HEK293 (cell line): ENCODE data around the gene NAPB.

Experiments used
- CTCF ChIA-PET: fragments of 350-600 bp; formaldehyde crosslinking; extraction: SDS; loops from one replicate; lab custom pipeline; 2021; ENCODE audit warnings: antibody characterized with exemption; lab: Yijun Ruan, JAX
- POLR2A ChIA-PET: fragments of 300-600 bp; formaldehyde crosslinking; extraction: SDS; loops from one replicate; lab custom pipeline; 2020; ENCODE audit warnings: antibody characterized with exemption, inconsistent platforms; lab: Yijun Ruan, JAX
- H3K27ac ChIP-seq: fragments of 200-500 bp; sonication (Bioruptor generic); 2 replicates; pipeline ENCODE4 v1.5.1; 2014; ENCODE audit warnings: low read depth, low read length, control low read depth, inconsistent platforms; ENCODE audit errors: extremely low read depth
- H3K36me3 ChIP-seq, 2 experiments: fragments of 200-500 bp in 1 of 2; sonication (Bioruptor generic) in 1 of 2; 1 replicate in 1 of 2; 2 replicates in 1 of 2; pipeline ENCODE4 v1.5.1; 2014 to 2017; ENCODE audit warnings: inconsistent platforms in 2 of 2, low read length in 2 of 2; ENCODE audit not compliant: control insufficient read depth in 2 of 2, insufficient read depth in 1 of 2
- H3K4me1 ChIP-seq: fragments of 200-500 bp; sonication (Bioruptor generic); 2 replicates; pipeline ENCODE4 v1.5.1; 2014; ENCODE audit warnings: mild to moderate bottlenecking, low read length, inconsistent platforms; ENCODE audit not compliant: control insufficient read depth, insufficient read depth
- H3K4me3 ChIP-seq: 2 replicates; pipeline ENCODE4 v1.5.1; 2011; ENCODE audit warnings: low read depth, mild to moderate bottlenecking, control low read depth, low read length, moderate library complexity
- H3K9me3 ChIP-seq: fragments of 200-500 bp; sonication (Bioruptor generic); 2 replicates; pipeline ENCODE4 v1.5.1; 2014; ENCODE audit warnings: low read depth, low read length, inconsistent platforms; ENCODE audit not compliant: control insufficient read depth, insufficient read depth
- BCL11B ChIP-seq: fragments of 450-650 bp; formaldehyde crosslinking; IDR thresholded peaks from 2 replicates; pipeline ENCODE4 v1.5.1; 2016; ENCODE audit warnings: low read depth, missing biosample characterization, missing genetic modification characterization
- EGR2 ChIP-seq: fragments of 450-650 bp; formaldehyde crosslinking; IDR thresholded peaks from 2 replicates; pipeline ENCODE4 v1.5.1; 2016; ENCODE audit warnings: low read depth, missing biosample characterization, missing genetic modification characterization
- GLI2 ChIP-seq: fragments of 450-650 bp; formaldehyde crosslinking; IDR thresholded peaks from 2 replicates; pipeline ENCODE4; 2017; ENCODE audit warnings: missing biosample characterization, missing genetic modification characterization, low read depth, borderline replicate concordance
- HOXC10 ChIP-seq: sonication (generic); formaldehyde crosslinking; IDR thresholded peaks from 2 replicates; pipeline ENCODE4 v1.8.1; 2023; ENCODE audit warnings: mild to moderate bottlenecking, missing genetic modification reagents
- KLF9 ChIP-seq: fragments of 450-650 bp; formaldehyde crosslinking; IDR thresholded peaks from 2 replicates; pipeline ENCODE4 v1.5.1; 2016; ENCODE audit warnings: missing biosample characterization, missing genetic modification characterization, low read depth
- OVOL3 ChIP-seq: fragments of 450-650 bp; formaldehyde crosslinking; IDR thresholded peaks from 2 replicates; pipeline ENCODE4 v1.5.1; 2016; ENCODE audit warnings: missing biosample characterization, missing genetic modification characterization
- ZBTB10 ChIP-seq: fragments of 450-650 bp; formaldehyde crosslinking; IDR thresholded peaks from 2 replicates; pipeline ENCODE4 v1.5.1; 2016; ENCODE audit warnings: missing biosample characterization, missing genetic modification characterization
- ZNF214 ChIP-seq: fragments of 450-650 bp; formaldehyde crosslinking; IDR thresholded peaks from 2 replicates; pipeline ENCODE4 v1.5.1; 2017; ENCODE audit warnings: missing biosample characterization, mild to moderate bottlenecking, missing genetic modification characterization, borderline replicate concordance
- ZNF223 ChIP-seq: fragments of 450-650 bp; formaldehyde crosslinking; IDR thresholded peaks from 2 replicates; pipeline ENCODE4 v1.5.1; 2016; ENCODE audit warnings: missing biosample characterization, missing genetic modification characterization
- ZNF280D ChIP-seq: fragments of 450-650 bp; formaldehyde crosslinking; IDR thresholded peaks from 2 replicates; pipeline ENCODE4 v1.5.1; 2016; ENCODE audit warnings: missing biosample characterization, missing genetic modification characterization
- ZNF302 ChIP-seq: fragments of 450-650 bp; formaldehyde crosslinking; IDR thresholded peaks from 2 replicates; pipeline ENCODE4 v1.5.1; 2016; ENCODE audit warnings: missing biosample characterization, missing genetic modification characterization, low read depth
- ZNF37A ChIP-seq: fragments of 450-650 bp; IDR thresholded peaks from 2 replicates; pipeline ENCODE4 v1.5.1; 2018; ENCODE audit warnings: missing biosample characterization, missing genetic modification characterization
- ZNF529 ChIP-seq: fragments of 450-650 bp; formaldehyde crosslinking; IDR thresholded peaks from 2 replicates; pipeline ENCODE4 v1.5.1; 2017; ENCODE audit warnings: missing genetic modification characterization, missing biosample characterization; ENCODE audit not compliant: insufficient replicate concordance
- ZNF571 ChIP-seq: fragments of 450-650 bp; formaldehyde crosslinking; IDR thresholded peaks from 2 replicates; pipeline ENCODE4 v1.5.0; 2017; ENCODE audit warnings: missing biosample characterization, missing genetic modification characterization
- ZNF610 ChIP-seq: fragments of 450-650 bp; formaldehyde crosslinking; IDR thresholded peaks from 2 replicates; pipeline ENCODE4 v1.5.1; 2016; ENCODE audit warnings: missing biosample characterization, missing genetic modification characterization, borderline replicate concordance
- ZNF645 ChIP-seq: fragments of 450-650 bp; formaldehyde crosslinking; IDR thresholded peaks from 2 replicates; pipeline ENCODE4; 2016; ENCODE audit warnings: missing biosample characterization, missing genetic modification characterization
- ZSCAN5A ChIP-seq: fragments of 450-650 bp; formaldehyde crosslinking; IDR thresholded peaks from 2 replicates; pipeline ENCODE4 v1.5.1; 2016; ENCODE audit warnings: missing biosample characterization, missing genetic modification characterization

The NAPB gene

GRCh38 chr20:23440004-23440403, 18.7 kb upstream of the NAPB start (continued):
- TF ChIP-seq EGR2 (tag by site-specific recombination) (no peak), HOXC10 (CRISPR knock-in tag) (no peak), ZNF280D (tag by site-specific recombination) (no peak), GLI2 (tag by site-specific recombination) (no peak), ZNF37A (tag by site-specific recombination) (no peak)
- TF ChIP-seq, all 188 proteins: peak for 0

- Histone ChIP-seq H3K36me3 (no peaks in the 10 kb centered on the region), H3K4me3 (no peak overlapping the region), H3K4me1 (no peaks in the 10 kb centered on the region)
- POLR2A ChIA-PET = no interaction called here
- CTCF ChIA-PET = interaction anchor here (0.6 kb wide), 1 partner anchor 168 kb away, joined by 3 read pairs; no protein-coding TSS in a partner anchor
- TF ChIP-seq ZNF571 = no peak
- TF ChIP-seq ZNF302 (tag by site-specific recombination) = no peak
- TF ChIP-seq OVOL3 (tag by site-specific recombination) = no peak
- no peak for TF ChIP-seq HOXC10 (CRISPR knock-in tag)
- no peak for TF ChIP-seq BCL11B (tag by site-specific recombination)
- TF ChIP-seq ZSCAN5A (tag by site-specific recombination) = no peak
- TF ChIP-seq ZBTB10 = no peak
- no peak for TF ChIP-seq ZNF214 (tag by site-specific recombination)
- no peak for TF ChIP-seq ZNF610
- no peak for TF ChIP-seq KLF9 (tag by site-specific recombination)
- TF ChIP-seq ZNF223 (tag by site-specific recombination) = no peak
- no peak for TF ChIP-seq ZNF529 (tag by site-specific recombination)
- TF ChIP-seq ZNF645 (tag by site-specific recombination) = no peak
- TF ChIP-seq, all 188 proteins: peak for 0
- no peak overlapping the region for H3K27ac ChIP-seq
- no peaks in the 10 kb centered on the region for H3K9me3 ChIP-seq
These were observed 17.4 kb upstream of the NAPB start for GRCh38 chr20:23438661-23439060.
